NCI-H2029 treated with DMSO at 0.1 percent for 48 hours (cell line): ENCODE measurements around the gene GGCX.
A peak's percentile ranks its signal among the peaks of the same experiment; 100 is the strongest.

Experiments used
- DNase-seq: peaks from one replicate; lab custom pipeline; 2025; lab: John Stamatoyannopoulos, UW

GGCX gene

DNA sequence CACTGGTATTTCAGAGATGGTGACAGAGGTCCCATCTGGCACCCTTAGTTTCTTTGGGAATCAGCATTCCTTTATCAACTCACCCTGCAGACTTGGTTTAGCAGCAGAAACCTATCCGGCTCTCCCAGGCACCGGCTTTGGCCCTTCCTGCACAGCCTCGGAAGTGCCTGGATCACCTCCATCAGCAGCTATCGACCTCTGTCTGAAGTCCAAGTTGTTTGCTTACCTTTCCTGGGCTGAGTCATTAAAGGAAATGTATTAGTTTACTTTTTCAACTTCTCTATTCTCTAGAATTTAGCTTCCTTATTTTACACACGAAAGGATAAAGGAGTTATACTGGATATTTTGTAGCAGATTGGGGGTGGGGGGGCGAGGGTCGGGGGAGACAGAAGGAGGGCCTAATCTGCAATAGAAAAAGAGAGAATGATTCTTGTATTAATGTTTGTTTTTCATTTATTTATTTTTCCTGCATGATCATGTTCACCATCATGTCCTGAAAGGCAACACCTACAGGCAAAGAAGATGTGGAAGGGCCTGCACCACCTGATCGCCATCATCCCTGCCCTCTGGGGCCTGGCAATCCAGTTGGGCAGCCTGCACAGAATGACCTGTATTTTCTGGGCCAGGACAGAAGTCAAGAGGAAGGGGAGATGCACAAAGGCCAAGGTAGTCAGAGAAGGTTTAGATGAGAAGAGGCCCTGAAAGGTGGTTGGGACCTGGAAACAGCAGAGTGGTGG lies 44.5 kb downstream of the GGCX start:
- DNase-seq: no peak

DNA sequence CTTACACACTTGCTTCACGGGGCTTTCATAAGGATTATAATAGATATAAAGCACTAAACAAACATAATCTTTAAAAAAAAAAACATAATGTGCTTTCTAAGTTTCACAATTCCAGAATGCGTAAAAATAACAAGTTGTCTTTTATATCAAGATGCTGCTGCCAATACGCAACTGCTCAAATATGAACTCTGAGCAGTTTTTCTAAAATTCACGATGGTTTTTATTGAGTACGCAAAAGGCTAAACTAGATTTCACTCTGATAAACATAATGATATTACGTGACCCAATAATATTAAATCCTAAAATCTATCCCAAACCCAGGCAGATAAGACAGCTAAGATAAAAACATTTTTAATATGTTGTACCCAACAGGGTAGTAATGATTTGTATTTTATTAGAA lies 47.0 kb downstream of the GGCX start:
- DNase-seq: no peak

- no peak for DNase-seq
Measured at GRCh38 chr2:85511008-85511811, 50.1 kb downstream of the GGCX start.

DNA sequence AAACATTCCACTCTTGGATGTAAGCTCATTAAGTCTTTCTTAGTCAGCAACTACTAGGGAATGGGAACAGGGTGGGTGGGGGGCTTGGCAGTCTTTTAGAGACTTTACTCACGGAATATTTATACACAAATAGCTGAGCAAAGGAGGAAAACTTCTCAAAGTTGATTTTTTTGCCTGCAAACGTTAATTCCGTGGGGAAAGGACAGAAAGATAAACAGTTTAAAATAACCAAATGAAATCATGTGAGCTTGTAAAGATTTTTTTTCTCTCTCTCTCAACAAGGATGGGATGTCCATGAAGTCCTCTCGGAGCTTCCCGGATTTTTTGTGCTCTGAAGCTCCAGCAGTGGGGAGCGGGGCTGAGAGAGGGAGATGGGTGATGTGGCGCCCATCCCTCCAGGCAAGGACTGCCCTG lies 54.5 kb downstream of the GGCX start:
- no peak for DNase-seq

DNA sequence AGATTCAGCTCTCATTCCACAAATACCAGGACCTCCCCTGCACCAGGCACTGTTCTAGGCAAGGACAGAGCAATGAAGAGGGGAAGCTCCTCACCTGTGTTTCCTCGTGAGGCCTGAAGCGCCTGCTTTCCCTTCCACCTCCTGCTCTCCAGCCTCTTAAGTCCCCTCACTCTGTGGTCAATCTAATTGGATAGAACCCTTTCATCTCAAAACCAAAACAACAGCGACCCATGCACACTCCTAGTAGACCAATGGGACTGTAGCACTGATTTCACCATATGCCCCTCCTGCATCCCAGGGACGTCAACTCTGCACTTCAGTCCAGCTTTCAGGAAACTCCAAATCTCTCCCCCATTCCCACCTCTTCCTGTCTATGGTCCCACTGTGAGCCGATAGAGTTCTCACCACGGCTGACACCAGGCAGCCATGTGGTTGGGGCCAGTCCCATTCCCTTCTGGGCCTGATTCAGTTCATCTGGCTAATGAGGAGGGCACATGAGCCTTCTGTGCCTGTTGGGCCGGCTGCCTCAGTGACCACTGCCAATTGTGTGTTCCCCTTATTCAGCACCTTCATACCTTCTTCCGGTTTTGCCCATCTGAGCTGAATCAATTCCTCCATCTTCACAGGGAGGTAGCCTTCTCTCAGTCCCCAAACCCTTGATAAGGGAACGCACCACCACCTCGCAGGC lies 55.6 kb downstream of the GGCX start:
- no peak for DNase-seq

DNA sequence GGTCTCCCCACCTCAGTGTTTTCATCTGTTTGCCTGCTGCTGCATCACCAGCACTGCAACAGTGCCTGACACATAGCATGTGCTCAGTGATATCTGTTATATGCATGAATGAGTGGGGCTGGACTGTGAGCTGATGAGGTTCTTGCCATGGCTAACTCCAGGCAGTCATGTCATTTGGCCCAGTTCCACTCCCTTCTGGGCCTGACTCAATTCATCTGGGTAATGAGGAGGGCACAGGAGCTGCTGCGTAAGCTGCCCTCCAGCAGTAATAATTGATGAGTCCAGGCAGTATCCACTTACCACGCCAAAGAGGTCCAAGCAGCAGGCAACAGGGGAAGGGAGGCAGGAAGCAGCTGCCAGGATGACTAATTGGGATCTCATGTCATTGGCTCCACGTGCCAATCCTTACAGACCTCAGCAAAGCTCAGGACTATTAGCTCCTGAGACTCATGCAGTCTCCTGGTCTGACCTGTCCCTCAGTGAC lies 56.5 kb downstream of the GGCX start:
- DNase-seq: peak; percentile 56

GRCh38 chr2:85503851-85504777 lies 57.2 kb downstream of the GGCX start:
- no peak for DNase-seq

DNA sequence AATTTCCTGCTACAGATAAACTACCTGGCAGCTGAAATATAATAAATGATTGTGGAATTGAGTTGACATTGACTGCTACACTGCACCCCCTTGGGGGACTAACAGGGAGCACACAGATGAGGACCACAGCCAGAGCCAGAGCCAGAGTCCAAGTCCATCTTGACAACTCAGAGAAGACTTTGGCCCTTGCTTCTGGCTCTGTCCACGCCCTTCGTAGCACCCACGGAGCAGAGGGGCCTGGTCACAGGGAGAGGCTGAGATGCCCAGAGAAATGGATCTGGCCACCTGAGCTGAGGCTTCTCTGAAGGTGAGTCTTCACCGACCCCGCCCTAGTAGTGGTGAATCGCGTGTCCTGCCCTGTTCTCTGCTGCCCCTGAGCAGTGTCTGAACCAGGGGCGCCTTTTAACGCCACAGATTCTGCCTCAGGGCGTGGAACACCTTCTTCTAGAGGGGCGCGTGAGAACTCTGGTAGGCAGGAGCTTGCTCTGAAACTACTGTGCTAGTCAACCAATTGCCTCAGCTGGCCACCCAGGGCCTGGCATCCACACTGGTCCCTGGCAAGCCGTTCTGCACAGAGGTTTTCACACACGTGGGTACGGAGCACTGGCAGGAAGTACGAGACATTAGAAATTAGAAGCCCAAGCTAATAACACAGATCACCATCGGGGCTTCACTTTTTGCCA lies 58.0 kb downstream of the GGCX start:
- DNase-seq: no peak

- DNase-seq: no peak
Measured at GRCh38 chr2:85502720-85503119, 58.6 kb downstream of the GGCX start.

DNA sequence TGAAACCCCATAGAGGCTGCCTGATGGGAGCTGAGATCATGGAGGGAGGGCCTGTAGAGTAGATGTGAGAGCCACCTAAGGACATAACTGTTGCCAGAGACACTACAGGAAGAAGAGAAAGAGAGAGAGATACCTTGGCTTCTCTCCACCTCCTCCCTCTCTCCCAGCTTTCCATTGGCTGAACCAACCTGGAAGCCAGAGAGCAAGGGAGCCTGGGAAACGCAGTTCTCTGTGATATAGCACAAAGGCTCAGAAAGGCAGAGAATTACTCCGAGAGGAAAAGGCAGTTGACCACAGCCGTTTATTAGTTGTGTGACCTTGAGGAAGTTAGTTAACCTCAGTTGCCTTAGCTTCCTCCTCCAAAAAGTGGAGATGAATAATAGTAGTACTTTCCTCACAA lies 60.0 kb downstream of the GGCX start:
- DNase-seq: no peak

- DNase-seq: no peak
Measured at GRCh38 chr2:85497944-85498630, 63.2 kb downstream of the GGCX start.

- no peak for DNase-seq
Measured at GRCh38 chr2:85496436-85496835, 64.9 kb downstream of the GGCX start.
